H7 (cell line): ENCODE results near the gene NRBF2. TPM values are rescaled to one million over a fixed set of nuclear protein-coding genes. Genes with fewer than 3 reads are reported as not detected.
A peak's percentile ranks its signal among the peaks of the same experiment; 100 is the strongest.
"Not testable (repeated sequence)": the region's sequence is repeated elsewhere in the genome, so short reads cannot be mapped to it uniquely, and the experiment has no call there.

ENCODE experiments used
- DNase-seq: peaks from one replicate; pipeline ENCODE4 v3.0.0; 2012
- H3K27me3 ChIP-seq: 2 replicates; pipeline ENCODE4 v1.6.0; 2011; ENCODE audit warnings: mild to moderate bottlenecking, low read length; ENCODE audit not compliant: control insufficient read depth, insufficient read depth
- H3K36me3 ChIP-seq: replicated peaks from 2 replicates; pipeline ENCODE4 v1.5.1; 2011; ENCODE audit warnings: low read length; ENCODE audit not compliant: control insufficient read depth, insufficient read depth
- H3K4me3 ChIP-seq: 2 replicates; pipeline ENCODE4 v1.5.1; 2011; ENCODE audit warnings: low read depth, mild to moderate bottlenecking, control low read depth, low read length, moderate library complexity; ENCODE audit not compliant: insufficient read depth
- total RNA-seq: library from RNA; depleted of rRNA; stranded (reverse); fragments of >200 nt; shearing (Covaris generic); gene quantifications from 2 replicates; pipeline ENCODE4 v1.2.3, GENCODE V29; 2014; rRNA removed

NRBF2 gene
- 27.3 and 31.3 TPM in 2 replicates for total RNA-seq

GRCh38 chr10:63133056-63133820, at the start of gene NRBF2:
TSS of gene NRBF2 (plus strand) at chr10:63133328. CDS start at chr10:63133471, 143 bp downstream.
- no peaks in the 10 kb centered on the region for H3K36me3 ChIP-seq
- peak; percentile 94 for DNase-seq
- H3K4me3 ChIP-seq: peak within 1 kb of the TSS; percentile 91
- H3K27me3 ChIP-seq: no peaks in the 10 kb centered on the region

GRCh38 chr10:63083406-63083805, 49.7 kb upstream of the NRBF2 start:
- H3K27me3 ChIP-seq, H3K4me3 ChIP-seq, DNase-seq, H3K36me3 ChIP-seq: not testable (repeated sequence)

- H3K36me3 ChIP-seq: no peaks in the 10 kb centered on the region
- DNase-seq: peak; percentile 57
- H3K4me3 ChIP-seq: no peak overlapping the region
- no peaks in the 10 kb centered on the region for H3K27me3 ChIP-seq
Observed at GRCh38 chr10:63083904-63084689, 49.0 kb upstream of the NRBF2 start.

GRCh38 chr10:63084690-63085382, 48.3 kb upstream of the NRBF2 start:
- H3K4me3 ChIP-seq: no peak overlapping the region
- H3K27me3 ChIP-seq: no peaks in the 10 kb centered on the region

GRCh38 chr10:63093227-63093626, 39.9 kb upstream of the NRBF2 start:
- DNase-seq: no peak
- H3K27me3 ChIP-seq: no peaks in the 10 kb centered on the region
- no peaks in the 10 kb centered on the region for H3K36me3 ChIP-seq
- no peak overlapping the region for H3K4me3 ChIP-seq

More at GRCh38 chr10:63084690-63085382, 48.3 kb upstream of the NRBF2 start:
- DNase-seq: no peak
- H3K36me3 ChIP-seq: no peaks in the 10 kb centered on the region

GRCh38 chr10:63094405-63094804, 38.7 kb upstream of the NRBF2 start:
- Histone ChIP-seq H3K4me3 (no peak overlapping the region), H3K27me3 (no peaks in the 10 kb centered on the region), H3K36me3 (no peaks in the 10 kb centered on the region)
- DNase-seq: no peak

GRCh38 chr10:63094881-63095280, 38.2 kb upstream of the NRBF2 start:
- DNase-seq: no peak
- Histone ChIP-seq H3K4me3 (no peak overlapping the region), H3K36me3 (no peaks in the 10 kb centered on the region), H3K27me3 (no peaks in the 10 kb centered on the region)

GRCh38 chr10:63099734-63100133, 33.4 kb upstream of the NRBF2 start:
- no peaks in the 10 kb centered on the region for H3K36me3 ChIP-seq
- no peak for DNase-seq
- no peak overlapping the region for H3K4me3 ChIP-seq
- no peaks in the 10 kb centered on the region for H3K27me3 ChIP-seq

- H3K27me3 ChIP-seq, H3K36me3 ChIP-seq, H3K4me3 ChIP-seq: not testable (repeated sequence)
Observed at GRCh38 chr10:63101091-63101490, 32.0 kb upstream of the NRBF2 start.

GRCh38 chr10:63102279-63102883, 30.7 kb upstream of the NRBF2 start:
- H3K27me3 ChIP-seq, H3K4me3 ChIP-seq, H3K36me3 ChIP-seq, DNase-seq: not testable (repeated sequence)

More at GRCh38 chr10:63101091-63101490, 32.0 kb upstream of the NRBF2 start:
- DNase-seq: not testable (repeated sequence)

GRCh38 chr10:63103178-63103577, 29.9 kb upstream of the NRBF2 start:
- not testable (repeated sequence) for H3K27me3 ChIP-seq, H3K36me3 ChIP-seq, H3K4me3 ChIP-seq, DNase-seq

- Histone ChIP-seq H3K36me3 (no peaks in the 10 kb centered on the region), H3K27me3 (no peaks in the 10 kb centered on the region), H3K4me3 (no peak overlapping the region)
- DNase-seq: peak; percentile 36
Observed at GRCh38 chr10:63103971-63104409, 29.1 kb upstream of the NRBF2 start.

GRCh38 chr10:63105225-63106110, 27.7 kb upstream of the NRBF2 start:
- H3K4me3 ChIP-seq: no peak overlapping the region
- H3K27me3 ChIP-seq: no peaks in the 10 kb centered on the region
- H3K36me3 ChIP-seq: no peaks in the 10 kb centered on the region
- DNase-seq: no peak
